GM12878 (cell line): ENCODE data around the gene NAT8L.

Source experiments
- CREM ChIP-seq: IDR thresholded peaks from 2 replicates; pipeline ENCODE4 v1.6.1; 2014; ENCODE audit warnings: antibody characterized with exemption, low read depth
- ESRRA ChIP-seq: IDR thresholded peaks from 2 replicates; pipeline ENCODE4 v1.6.1; 2012; ENCODE audit warnings: mild to moderate bottlenecking, low read length, improper control_type of control experiment
- GABPA ChIP-seq: IDR thresholded peaks from 2 replicates; pipeline ENCODE4 v1.6.1; 2014; ENCODE audit warnings: antibody characterized with exemption, low read depth, mild to moderate bottlenecking, inconsistent platforms
- RFX5 ChIP-seq: IDR thresholded peaks from 2 replicates; pipeline ENCODE4 v1.6.1; 2011; ENCODE audit warnings: low read depth, low read length, improper control_type of control experiment
- TF ChIP-seq, protein P1 (sequence below), 3 experiments: IDR thresholded peaks in 2 of 3; conservative IDR thresholded peaks in 1 of 3; 2 replicates each; pipeline ENCODE4 v1.5.1; 2011; ENCODE audit warnings: low read depth in 3 of 3, low read length in 3 of 3, mild to moderate bottlenecking in 3 of 3, control low read depth in 2 of 3, moderate library complexity in 2 of 3, inconsistent platforms in 1 of 3, mixed read lengths in 1 of 3; ENCODE audit not compliant: control insufficient read depth in 2 of 3, insufficient read depth in 1 of 3; ENCODE audit errors: extremely low read depth in 1 of 3
- TF ChIP-seq, protein P2 (sequence below): IDR thresholded peaks from 2 replicates; pipeline ENCODE4 v1.6.1; 2011; ENCODE audit warnings: borderline replicate concordance, low read depth, mild to moderate bottlenecking, moderate library complexity, low read length; ENCODE audit not compliant: insufficient read depth, poor library complexity, severe bottlenecking
- TF ChIP-seq, protein P3 (sequence below): IDR thresholded peaks from 2 replicates; pipeline ENCODE4 v1.6.1; 2011; ENCODE audit warnings: low read depth, low read length, improper control_type of control experiment, borderline replicate concordance

DNA sequence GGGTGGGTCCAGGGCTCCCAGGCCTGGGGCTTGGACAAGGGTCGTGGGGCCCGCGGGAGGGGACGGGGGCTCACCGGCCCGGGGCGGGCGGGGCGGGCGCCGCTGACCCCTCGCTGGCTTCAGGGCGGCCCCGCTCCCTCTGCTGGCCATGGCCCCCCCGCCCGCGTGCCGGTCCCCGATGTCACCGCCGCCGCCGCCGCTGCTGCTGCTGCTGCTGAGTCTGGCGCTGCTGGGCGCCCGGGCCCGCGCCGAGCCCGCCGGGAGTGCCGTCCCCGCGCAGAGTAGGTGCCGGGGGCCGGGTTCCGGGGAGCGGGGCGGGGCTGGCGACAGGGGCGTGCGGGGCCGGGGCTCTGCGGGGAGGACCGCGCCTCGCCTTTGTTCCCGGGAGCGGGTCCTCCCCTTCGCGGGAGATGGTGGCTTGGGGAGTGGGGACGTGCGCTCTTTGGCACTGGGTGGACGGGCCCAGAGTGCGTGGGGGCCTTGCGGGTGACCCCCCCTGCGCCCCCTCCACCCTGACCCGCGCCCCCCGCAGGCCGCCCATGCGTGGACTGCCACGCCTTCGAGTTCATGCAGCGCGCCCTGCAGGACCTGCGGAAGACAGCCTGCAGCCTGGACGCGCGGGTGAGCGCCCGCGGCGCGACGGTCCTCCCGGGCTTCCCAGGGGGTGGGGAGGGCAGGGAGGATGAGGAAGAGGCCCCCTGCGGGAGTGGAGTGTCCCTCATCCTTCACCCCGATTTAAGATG is 16.8 kb upstream of the NAT8L start:
- TF ChIP-seq CREM, result no peak
- TF ChIP-seq, protein P1, sequence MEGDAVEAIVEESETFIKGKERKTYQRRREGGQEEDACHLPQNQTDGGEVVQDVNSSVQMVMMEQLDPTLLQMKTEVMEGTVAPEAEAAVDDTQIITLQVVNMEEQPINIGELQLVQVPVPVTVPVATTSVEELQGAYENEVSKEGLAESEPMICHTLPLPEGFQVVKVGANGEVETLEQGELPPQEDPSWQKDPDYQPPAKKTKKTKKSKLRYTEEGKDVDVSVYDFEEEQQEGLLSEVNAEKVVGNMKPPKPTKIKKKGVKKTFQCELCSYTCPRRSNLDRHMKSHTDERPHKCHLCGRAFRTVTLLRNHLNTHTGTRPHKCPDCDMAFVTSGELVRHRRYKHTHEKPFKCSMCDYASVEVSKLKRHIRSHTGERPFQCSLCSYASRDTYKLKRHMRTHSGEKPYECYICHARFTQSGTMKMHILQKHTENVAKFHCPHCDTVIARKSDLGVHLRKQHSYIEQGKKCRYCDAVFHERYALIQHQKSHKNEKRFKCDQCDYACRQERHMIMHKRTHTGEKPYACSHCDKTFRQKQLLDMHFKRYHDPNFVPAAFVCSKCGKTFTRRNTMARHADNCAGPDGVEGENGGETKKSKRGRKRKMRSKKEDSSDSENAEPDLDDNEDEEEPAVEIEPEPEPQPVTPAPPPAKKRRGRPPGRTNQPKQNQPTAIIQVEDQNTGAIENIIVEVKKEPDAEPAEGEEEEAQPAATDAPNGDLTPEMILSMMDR (IDR thresholded peaks at IDR 0.05 in 2 of 3, conservative IDR thresholded peaks at IDR 0.05 in 1 of 3; ENCODE audit: control insufficient read depth in 2 of 3, extremely low read depth in 1 of 3, insufficient read depth in 1 of 3, low read depth in 3 of 3, low read length in 3 of 3), result no peak
- TF ChIP-seq GABPA, result no peak
- no peak for TF ChIP-seq RFX5
- TF ChIP-seq, protein P2, sequence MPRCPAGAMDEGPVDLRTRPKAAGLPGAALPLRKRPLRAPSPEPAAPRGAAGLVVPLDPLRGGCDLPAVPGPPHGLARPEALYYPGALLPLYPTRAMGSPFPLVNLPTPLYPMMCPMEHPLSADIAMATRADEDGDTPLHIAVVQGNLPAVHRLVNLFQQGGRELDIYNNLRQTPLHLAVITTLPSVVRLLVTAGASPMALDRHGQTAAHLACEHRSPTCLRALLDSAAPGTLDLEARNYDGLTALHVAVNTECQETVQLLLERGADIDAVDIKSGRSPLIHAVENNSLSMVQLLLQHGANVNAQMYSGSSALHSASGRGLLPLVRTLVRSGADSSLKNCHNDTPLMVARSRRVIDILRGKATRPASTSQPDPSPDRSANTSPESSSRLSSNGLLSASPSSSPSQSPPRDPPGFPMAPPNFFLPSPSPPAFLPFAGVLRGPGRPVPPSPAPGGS, result no peak
- TF ChIP-seq ESRRA, result no peak
- TF ChIP-seq, protein P3, sequence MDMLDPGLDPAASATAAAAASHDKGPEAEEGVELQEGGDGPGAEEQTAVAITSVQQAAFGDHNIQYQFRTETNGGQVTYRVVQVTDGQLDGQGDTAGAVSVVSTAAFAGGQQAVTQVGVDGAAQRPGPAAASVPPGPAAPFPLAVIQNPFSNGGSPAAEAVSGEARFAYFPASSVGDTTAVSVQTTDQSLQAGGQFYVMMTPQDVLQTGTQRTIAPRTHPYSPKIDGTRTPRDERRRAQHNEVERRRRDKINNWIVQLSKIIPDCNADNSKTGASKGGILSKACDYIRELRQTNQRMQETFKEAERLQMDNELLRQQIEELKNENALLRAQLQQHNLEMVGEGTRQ, result no peak
